Mesendoderm (in vitro differentiated cells): ENCODE results near the gene DLGAP4. TPM values are rescaled to one million over a fixed set of nuclear protein-coding genes. Genes with fewer than 3 reads are reported as not detected.

Experiments used
- DNase-seq: peaks from one replicate; pipeline ENCODE4 v3.0.0; 2013
- H2AK5ac ChIP-seq: 2 replicates; pipeline ENCODE4 v1.6.1; 2013; ENCODE audit warnings: low read length, inconsistent platforms
- H2BK120ac ChIP-seq: 2 replicates; pipeline ENCODE4 v1.6.1; 2013; ENCODE audit warnings: low read depth, mild to moderate bottlenecking, low read length, moderate library complexity, mixed read lengths
- H2BK15ac ChIP-seq: replicated peaks from 2 replicates; pipeline ENCODE4 v1.6.1; 2013; ENCODE audit warnings: low read depth, mild to moderate bottlenecking, moderate library complexity
- H2BK5ac ChIP-seq: 2 replicates; pipeline ENCODE4 v1.6.1; 2013; ENCODE audit warnings: low read length, inconsistent platforms
- H3K18ac ChIP-seq: 2 replicates; pipeline ENCODE4 v1.6.1; 2013; ENCODE audit warnings: mild to moderate bottlenecking, low read length, mixed read lengths
- H3K23ac ChIP-seq: one replicate; pipeline ENCODE4 v1.6.1; 2013; ENCODE audit warnings: low read length
- H3K27ac ChIP-seq: 2 replicates; pipeline ENCODE4 v1.5.1; 2013; ENCODE audit warnings: low read depth, mild to moderate bottlenecking, inconsistent platforms, low read length, moderate library complexity
- H3K27me3 ChIP-seq: 2 replicates; pipeline ENCODE4 v1.6.1; 2013; ENCODE audit warnings: low read length, control low read depth, mild to moderate bottlenecking, inconsistent platforms; ENCODE audit not compliant: insufficient read depth, poor library complexity
- H3K36me3 ChIP-seq: 2 replicates; pipeline ENCODE4 v1.6.1; 2013; ENCODE audit warnings: low read length, inconsistent platforms; ENCODE audit not compliant: control insufficient read depth, insufficient read depth
- H3K4ac ChIP-seq: one replicate; pipeline ENCODE4 v1.6.1; 2013; ENCODE audit warnings: low read depth, mild to moderate bottlenecking, low read length, moderate library complexity
- H3K4me1 ChIP-seq: 2 replicates; pipeline ENCODE4 v1.6.1; 2013; ENCODE audit warnings: low read depth, low read length, inconsistent platforms; ENCODE audit not compliant: control insufficient read depth
- H3K4me2 ChIP-seq: 2 replicates; pipeline ENCODE4 v1.6.1; 2013; ENCODE audit warnings: low read length
- H3K4me3 ChIP-seq: 2 replicates; pipeline ENCODE4 v1.5.1; 2013; ENCODE audit warnings: mild to moderate bottlenecking, low read length
- H3K56ac ChIP-seq: one replicate; pipeline ENCODE4 v1.6.1; 2013; ENCODE audit warnings: low read length
- H3K79me1 ChIP-seq: 2 replicates; pipeline ENCODE4 v1.6.1; 2013; ENCODE audit warnings: low read length, inconsistent platforms
- H3K79me2 ChIP-seq: 2 replicates; pipeline ENCODE4 v1.6.1; 2013; ENCODE audit warnings: mild to moderate bottlenecking, low read length; ENCODE audit not compliant: control insufficient read depth, insufficient read depth
- H3K9ac ChIP-seq: 2 replicates; pipeline ENCODE4 v1.6.1; 2013; ENCODE audit warnings: low read length, inconsistent platforms
- H4K5ac ChIP-seq: one replicate; pipeline ENCODE4 v1.6.1; 2013; ENCODE audit warnings: low read length
- H4K8ac ChIP-seq: one replicate; pipeline ENCODE4 v1.6.1; 2013; ENCODE audit warnings: low read depth, mild to moderate bottlenecking, control low read depth, low read length, moderate library complexity
- WGBS: extraction: QIAGEN DNeasy Blood & Tissue Kit; methylation state at CpG from one replicate; pipeline ENCODE4 v1.1.7; 2013; ENCODE audit warnings: low lambda C conversion rate, missing lambda C conversion rate; ENCODE audit not compliant: insufficient coverage; ENCODE audit errors: extremely low coverage; 5-methylcytosine and 5-hydroxymethylcytosine counted together
- small RNA-seq: library from polyadenylated mRNA; stranded (forward); fragments of <200 nt; extraction: miRNeasy Mini kit (QIAGEN cat#:217004); gene quantifications from one replicate; pipeline ENCODE3, GENCODE V24; 2013; ENCODE audit not compliant: insufficient read depth

Gene DLGAP4

GRCh38 chr20:36573798-36574365 lies 267.7 kb downstream of the DLGAP4 start:
- DNase-seq = peak; percentile 23
- Histone ChIP-seq H2BK5ac (peak overlapping the region; percentile 45), H2BK120ac (peak overlapping the region; percentile 75), H3K23ac (no peak overlapping the region), H3K27me3 (no peaks in the 10 kb centered on the region), H3K4me1 (peaks cover 7% of the 10 kb centered on the region), H3K36me3 (peaks cover 3% of the 10 kb centered on the region), H3K79me1 (peaks cover 11% of the 10 kb centered on the region), H2AK5ac (no peak overlapping the region), H3K4ac (peak overlapping the region; percentile 98), H3K4me3 (peak overlapping the region; percentile 75), H3K9ac (peak overlapping the region; percentile 76), H3K18ac (peak overlapping the region; percentile 99), H3K4me2 (peak overlapping the region; percentile 44), H4K8ac (peak overlapping the region; percentile 78), H3K27ac (peak overlapping the region; percentile 88), H4K5ac (no peak overlapping the region), H3K79me2 (peaks cover 39% of the 10 kb centered on the region), H3K56ac (peak overlapping the region; percentile 93), H2BK15ac (peak overlapping the region; percentile 80)
- WGBS = no CpG with 5 or more reads among the region's 53 CpGs

DNA sequence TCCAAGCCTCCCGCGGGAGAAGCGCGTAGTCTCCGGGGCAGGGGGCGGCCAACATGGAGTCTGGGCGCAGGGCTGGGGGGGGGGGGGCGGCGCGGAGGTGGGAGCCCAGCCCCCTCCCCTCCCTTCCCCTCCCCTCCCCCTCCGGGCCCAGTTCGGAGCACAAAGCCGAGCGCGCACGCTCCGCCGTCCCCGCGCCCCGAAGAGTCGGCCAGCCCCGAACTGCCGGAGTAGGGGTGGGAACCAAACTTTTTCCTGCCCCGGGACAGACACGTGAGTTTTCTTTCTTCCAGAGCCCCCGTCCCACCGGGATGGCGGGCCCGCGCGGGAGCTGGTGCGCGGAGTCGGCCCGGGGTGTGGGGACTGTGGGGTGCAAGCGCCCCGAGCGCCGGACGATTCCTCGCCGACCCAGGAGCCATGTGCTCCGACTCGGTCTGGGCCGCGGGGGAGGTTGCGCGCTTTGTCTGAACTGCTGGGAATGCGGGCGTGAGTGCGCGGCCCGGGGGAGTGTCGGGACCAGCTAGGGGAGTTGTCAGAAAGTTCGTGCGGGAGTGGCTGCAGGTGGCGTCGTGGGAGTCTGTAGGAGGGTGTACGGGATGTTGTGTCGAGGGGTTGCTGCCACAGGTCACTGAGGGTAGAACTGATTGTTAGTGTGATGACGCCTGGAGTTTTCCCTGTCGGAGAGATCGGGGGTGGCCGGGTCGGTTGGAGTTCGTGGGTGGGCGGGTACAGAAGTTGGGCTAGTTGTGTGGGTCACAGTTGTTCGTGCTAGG lies 268.4 kb downstream of the DLGAP4 start:
- Histone ChIP-seq H3K9ac (peak overlapping the region; percentile 90), H3K4me3 (peak overlapping the region; percentile 82)

GRCh38 chr20:36576081-36576445 lies 269.9 kb downstream of the DLGAP4 start:
- no CpG with 5 or more reads among the region's 1 CpG for WGBS
- no peak overlapping the region for H3K18ac ChIP-seq
- H3K4me2 ChIP-seq = no peak overlapping the region
- no peak overlapping the region for H4K5ac ChIP-seq
- no peak overlapping the region for H3K23ac ChIP-seq
- no peak overlapping the region for H2BK120ac ChIP-seq
- no peak overlapping the region for H2BK5ac ChIP-seq
- no peak overlapping the region for H3K4me3 ChIP-seq
- peaks cover 5% of the 10 kb centered on the region for H3K36me3 ChIP-seq
- H2BK15ac ChIP-seq = no peak overlapping the region
- H4K8ac ChIP-seq = no peak overlapping the region
- H3K4ac ChIP-seq = no peak overlapping the region
- no peak overlapping the region for H2AK5ac ChIP-seq
- no peak for DNase-seq
- H3K27ac ChIP-seq = no peak overlapping the region
- H3K79me1 ChIP-seq = peaks cover 11% of the 10 kb centered on the region
- H3K9ac ChIP-seq = no peak overlapping the region
- H3K4me1 ChIP-seq = peaks cover 5% of the 10 kb centered on the region
- no peak overlapping the region for H3K56ac ChIP-seq
- no peaks in the 10 kb centered on the region for H3K27me3 ChIP-seq
- peaks cover 39% of the 10 kb centered on the region for H3K79me2 ChIP-seq

More for the DNA sequence above, 268.4 kb downstream of the DLGAP4 start:
- Histone ChIP-seq H2BK15ac (peak overlapping the region; percentile 80), H3K4ac (peak overlapping the region; percentile 98), H2AK5ac (no peak overlapping the region), H4K8ac (peak overlapping the region; percentile 78), H3K4me1 (peaks cover 7% of the 10 kb centered on the region), H3K79me1 (peaks cover 11% of the 10 kb centered on the region), H4K5ac (no peak overlapping the region), H3K79me2 (peaks cover 39% of the 10 kb centered on the region), H3K56ac (peak overlapping the region; percentile 93), H3K4me2 (peak overlapping the region; percentile 97), H3K18ac (peak overlapping the region; percentile 99), H3K27ac (peak overlapping the region; percentile 88), H2BK120ac (peak overlapping the region; percentile 75), H2BK5ac (peak overlapping the region; percentile 63), H3K36me3 (peaks cover 5% of the 10 kb centered on the region), H3K27me3 (no peaks in the 10 kb centered on the region), H3K23ac (peak overlapping the region; percentile 66)
- no CpG with 5 or more reads among the region's 69 CpGs for WGBS
- peak; percentile 70 for DNase-seq

Small RNA genes within 50 kb of the gene (small RNA-seq; reads per million reads assigned to genes)
- not detected for gene RF00017
